SK-N-SH treated with all-trans-retinoic acid at 6 μM for 48 hours (cell line): ENCODE data around the gene PROZ.

ENCODE experiments used
- ATAC-seq: fragments of 200-7000 bp; cut with Tn5 transposase; 3 replicates; pipeline ENCODE4 v1.9.1; 2020; ENCODE audit warnings: mild to moderate bottlenecking, moderate library complexity
- ARNTL ChIP-seq: fragments of 450-650 bp; formaldehyde crosslinking; IDR thresholded peaks from 2 replicates; pipeline ENCODE4 v1.5.0; 2020; ENCODE audit warnings: low read depth, mild to moderate bottlenecking, moderate library complexity, borderline replicate concordance
- BACH2 ChIP-seq: fragments of 250-450 bp; sonication (Bioruptor Pico); IDR thresholded peaks from 2 replicates; pipeline ENCODE4 v1.9.0; 2021; ENCODE audit warnings: mild to moderate bottlenecking, borderline replicate concordance
- CSDC2 ChIP-seq: fragments of 250-450 bp; sonication (Bioruptor Pico); IDR thresholded peaks from 2 replicates; pipeline ENCODE4 v1.5.0; 2020; ENCODE audit warnings: mild to moderate bottlenecking, moderate library complexity
- ESRRG ChIP-seq: fragments of 250-450 bp; sonication (Bioruptor Pico); IDR thresholded peaks from 2 replicates; pipeline ENCODE4 v1.6.1; 2021; ENCODE audit warnings: mild to moderate bottlenecking
- GLIS3 ChIP-seq: fragments of 250-450 bp; sonication (Bioruptor Pico); IDR thresholded peaks from 2 replicates; pipeline ENCODE4 v1.5.0; 2020; ENCODE audit warnings: mild to moderate bottlenecking, moderate library complexity
- ISL1 ChIP-seq: fragments of 250-450 bp; sonication (Bioruptor Pico); IDR thresholded peaks from 2 replicates; pipeline ENCODE4 v2.1.2; 2022; ENCODE audit warnings: mild to moderate bottlenecking, moderate library complexity
- PPARA ChIP-seq: fragments of 250-450 bp; sonication (Bioruptor Pico); IDR thresholded peaks from 2 replicates; pipeline ENCODE4 v1.5.0; 2020; ENCODE audit warnings: mild to moderate bottlenecking, borderline replicate concordance
- RARB ChIP-seq: fragments of 250-450 bp; sonication (Bioruptor Pico); IDR thresholded peaks from 2 replicates; pipeline ENCODE4 v1.8.0; 2021; ENCODE audit warnings: mild to moderate bottlenecking, moderate library complexity
- SNAI2 ChIP-seq: fragments of 250-450 bp; sonication (Bioruptor Pico); IDR thresholded peaks from 2 replicates; pipeline ENCODE4 v1.5.0; 2020; ENCODE audit warnings: mild to moderate bottlenecking, moderate library complexity
- TCF4 ChIP-seq: fragments of 250-450 bp; sonication (Bioruptor Pico); IDR thresholded peaks from 2 replicates; pipeline ENCODE4 v1.8.0; 2021; ENCODE audit warnings: mild to moderate bottlenecking, moderate library complexity, borderline replicate concordance
- TOX ChIP-seq: fragments of 250-450 bp; sonication (Bioruptor Pico); IDR thresholded peaks from 2 replicates; pipeline ENCODE4 v1.8.0; 2021; ENCODE audit warnings: mild to moderate bottlenecking, moderate library complexity, borderline replicate concordance
- ZC3H10 ChIP-seq: fragments of 250-450 bp; sonication (Bioruptor Pico); IDR thresholded peaks from 2 replicates; pipeline ENCODE4 v1.5.1; 2021; ENCODE audit warnings: mild to moderate bottlenecking, moderate library complexity
- ZFP3 ChIP-seq: fragments of 250-450 bp; sonication (Bioruptor Pico); IDR thresholded peaks from 2 replicates; pipeline ENCODE4 v1.5.0; 2020; ENCODE audit warnings: mild to moderate bottlenecking, moderate library complexity
- ZFP30 ChIP-seq: fragments of 450-650 bp; formaldehyde crosslinking; IDR thresholded peaks from 2 replicates; pipeline ENCODE4 v1.5.0; 2022; ENCODE audit warnings: mild to moderate bottlenecking, moderate library complexity
- ZNF565 ChIP-seq: fragments of 450-650 bp; formaldehyde crosslinking; conservative IDR thresholded peaks from 2 replicates; pipeline ENCODE4 v1.5.0; 2020; ENCODE audit warnings: low read depth, mild to moderate bottlenecking, moderate library complexity
- ZNF70 ChIP-seq: fragments of 450-650 bp; formaldehyde crosslinking; IDR thresholded peaks from 2 replicates; pipeline ENCODE4 v1.5.0; 2020; ENCODE audit warnings: mild to moderate bottlenecking, moderate library complexity
- TF ChIP-seq, protein P1 (sequence below): fragments of 250-450 bp; sonication (Bioruptor Pico); IDR thresholded peaks from 2 replicates; pipeline ENCODE4 v1.8.0; 2021; ENCODE audit warnings: low read depth, mild to moderate bottlenecking, moderate library complexity, borderline replicate concordance
- TF ChIP-seq, protein P2 (sequence below): fragments of 250-450 bp; sonication (Bioruptor Pico); IDR thresholded peaks from 2 replicates; pipeline ENCODE4 v1.8.0; 2020; ENCODE audit warnings: mild to moderate bottlenecking, moderate library complexity, borderline replicate concordance
- TF ChIP-seq, protein P3 (sequence below): fragments of 250-450 bp; sonication (Bioruptor Pico); IDR thresholded peaks from 2 replicates; pipeline ENCODE4 v1.5.0; 2020; ENCODE audit warnings: mild to moderate bottlenecking, moderate library complexity
- TF ChIP-seq, protein P4 (sequence below): fragments of 250-450 bp; sonication (Bioruptor Pico); IDR thresholded peaks from 2 replicates; pipeline ENCODE4 v1.5.1; 2021; ENCODE audit warnings: mild to moderate bottlenecking, moderate library complexity
- TF ChIP-seq, protein P5 (sequence below): fragments of 250-450 bp; sonication (Bioruptor Pico); IDR thresholded peaks from 2 replicates; pipeline ENCODE4 v1.5.1; 2020; ENCODE audit warnings: low read depth, mild to moderate bottlenecking, moderate library complexity

The PROZ gene

GRCh38 chr13:113147206-113147605 is 11.2 kb upstream of the PROZ start:
- TF ChIP-seq ZFP30 (CRISPR knock-in tag): no peak
- TF ChIP-seq, protein P1, sequence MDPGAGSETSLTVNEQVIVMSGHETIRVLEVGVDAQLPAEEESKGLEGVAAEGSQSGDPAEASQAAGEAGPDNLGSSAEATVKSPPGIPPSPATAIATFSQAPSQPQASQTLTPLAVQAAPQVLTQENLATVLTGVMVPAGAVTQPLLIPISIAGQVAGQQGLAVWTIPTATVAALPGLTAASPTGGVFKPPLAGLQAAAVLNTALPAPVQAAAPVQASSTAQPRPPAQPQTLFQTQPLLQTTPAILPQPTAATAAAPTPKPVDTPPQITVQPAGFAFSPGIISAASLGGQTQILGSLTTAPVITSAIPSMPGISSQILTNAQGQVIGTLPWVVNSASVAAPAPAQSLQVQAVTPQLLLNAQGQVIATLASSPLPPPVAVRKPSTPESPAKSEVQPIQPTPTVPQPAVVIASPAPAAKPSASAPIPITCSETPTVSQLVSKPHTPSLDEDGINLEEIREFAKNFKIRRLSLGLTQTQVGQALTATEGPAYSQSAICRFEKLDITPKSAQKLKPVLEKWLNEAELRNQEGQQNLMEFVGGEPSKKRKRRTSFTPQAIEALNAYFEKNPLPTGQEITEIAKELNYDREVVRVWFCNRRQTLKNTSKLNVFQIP: no peak
- TF ChIP-seq ISL1: no peak
- no peak for TF ChIP-seq CSDC2 (CRISPR knock-in tag)
- TF ChIP-seq ESRRG (CRISPR knock-in tag): no peak
- TF ChIP-seq PPARA (CRISPR knock-in tag): no peak
- TF ChIP-seq BACH2 (CRISPR knock-in tag): no peak
- TF ChIP-seq ZFP3 (CRISPR knock-in tag): no peak
- TF ChIP-seq, protein P2, sequence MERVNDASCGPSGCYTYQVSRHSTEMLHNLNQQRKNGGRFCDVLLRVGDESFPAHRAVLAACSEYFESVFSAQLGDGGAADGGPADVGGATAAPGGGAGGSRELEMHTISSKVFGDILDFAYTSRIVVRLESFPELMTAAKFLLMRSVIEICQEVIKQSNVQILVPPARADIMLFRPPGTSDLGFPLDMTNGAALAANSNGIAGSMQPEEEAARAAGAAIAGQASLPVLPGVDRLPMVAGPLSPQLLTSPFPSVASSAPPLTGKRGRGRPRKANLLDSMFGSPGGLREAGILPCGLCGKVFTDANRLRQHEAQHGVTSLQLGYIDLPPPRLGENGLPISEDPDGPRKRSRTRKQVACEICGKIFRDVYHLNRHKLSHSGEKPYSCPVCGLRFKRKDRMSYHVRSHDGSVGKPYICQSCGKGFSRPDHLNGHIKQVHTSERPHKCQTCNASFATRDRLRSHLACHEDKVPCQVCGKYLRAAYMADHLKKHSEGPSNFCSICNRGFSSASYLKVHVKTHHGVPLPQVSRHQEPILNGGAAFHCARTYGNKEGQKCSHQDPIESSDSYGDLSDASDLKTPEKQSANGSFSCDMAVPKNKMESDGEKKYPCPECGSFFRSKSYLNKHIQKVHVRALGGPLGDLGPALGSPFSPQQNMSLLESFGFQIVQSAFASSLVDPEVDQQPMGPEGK (CRISPR knock-in tag): no peak
- TF ChIP-seq, protein P3, sequence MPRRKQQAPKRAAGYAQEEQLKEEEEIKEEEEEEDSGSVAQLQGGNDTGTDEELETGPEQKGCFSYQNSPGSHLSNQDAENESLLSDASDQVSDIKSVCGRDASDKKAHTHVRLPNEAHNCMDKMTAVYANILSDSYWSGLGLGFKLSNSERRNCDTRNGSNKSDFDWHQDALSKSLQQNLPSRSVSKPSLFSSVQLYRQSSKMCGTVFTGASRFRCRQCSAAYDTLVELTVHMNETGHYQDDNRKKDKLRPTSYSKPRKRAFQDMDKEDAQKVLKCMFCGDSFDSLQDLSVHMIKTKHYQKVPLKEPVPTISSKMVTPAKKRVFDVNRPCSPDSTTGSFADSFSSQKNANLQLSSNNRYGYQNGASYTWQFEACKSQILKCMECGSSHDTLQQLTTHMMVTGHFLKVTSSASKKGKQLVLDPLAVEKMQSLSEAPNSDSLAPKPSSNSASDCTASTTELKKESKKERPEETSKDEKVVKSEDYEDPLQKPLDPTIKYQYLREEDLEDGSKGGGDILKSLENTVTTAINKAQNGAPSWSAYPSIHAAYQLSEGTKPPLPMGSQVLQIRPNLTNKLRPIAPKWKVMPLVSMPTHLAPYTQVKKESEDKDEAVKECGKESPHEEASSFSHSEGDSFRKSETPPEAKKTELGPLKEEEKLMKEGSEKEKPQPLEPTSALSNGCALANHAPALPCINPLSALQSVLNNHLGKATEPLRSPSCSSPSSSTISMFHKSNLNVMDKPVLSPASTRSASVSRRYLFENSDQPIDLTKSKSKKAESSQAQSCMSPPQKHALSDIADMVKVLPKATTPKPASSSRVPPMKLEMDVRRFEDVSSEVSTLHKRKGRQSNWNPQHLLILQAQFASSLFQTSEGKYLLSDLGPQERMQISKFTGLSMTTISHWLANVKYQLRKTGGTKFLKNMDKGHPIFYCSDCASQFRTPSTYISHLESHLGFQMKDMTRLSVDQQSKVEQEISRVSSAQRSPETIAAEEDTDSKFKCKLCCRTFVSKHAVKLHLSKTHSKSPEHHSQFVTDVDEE (CRISPR knock-in tag): no peak
- TF ChIP-seq, protein P4, sequence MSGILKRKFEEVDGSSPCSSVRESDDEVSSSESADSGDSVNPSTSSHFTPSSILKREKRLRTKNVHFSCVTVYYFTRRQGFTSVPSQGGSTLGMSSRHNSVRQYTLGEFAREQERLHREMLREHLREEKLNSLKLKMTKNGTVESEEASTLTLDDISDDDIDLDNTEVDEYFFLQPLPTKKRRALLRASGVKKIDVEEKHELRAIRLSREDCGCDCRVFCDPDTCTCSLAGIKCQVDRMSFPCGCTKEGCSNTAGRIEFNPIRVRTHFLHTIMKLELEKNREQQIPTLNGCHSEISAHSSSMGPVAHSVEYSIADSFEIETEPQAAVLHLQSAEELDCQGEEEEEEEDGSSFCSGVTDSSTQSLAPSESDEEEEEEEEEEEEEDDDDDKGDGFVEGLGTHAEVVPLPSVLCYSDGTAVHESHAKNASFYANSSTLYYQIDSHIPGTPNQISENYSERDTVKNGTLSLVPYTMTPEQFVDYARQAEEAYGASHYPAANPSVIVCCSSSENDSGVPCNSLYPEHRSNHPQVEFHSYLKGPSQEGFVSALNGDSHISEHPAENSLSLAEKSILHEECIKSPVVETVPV: no peak
- no peak for TF ChIP-seq RARB (CRISPR knock-in tag)
- no peak for TF ChIP-seq TOX
- no peak for TF ChIP-seq ZNF70 (CRISPR knock-in tag)
- TF ChIP-seq, protein P5, sequence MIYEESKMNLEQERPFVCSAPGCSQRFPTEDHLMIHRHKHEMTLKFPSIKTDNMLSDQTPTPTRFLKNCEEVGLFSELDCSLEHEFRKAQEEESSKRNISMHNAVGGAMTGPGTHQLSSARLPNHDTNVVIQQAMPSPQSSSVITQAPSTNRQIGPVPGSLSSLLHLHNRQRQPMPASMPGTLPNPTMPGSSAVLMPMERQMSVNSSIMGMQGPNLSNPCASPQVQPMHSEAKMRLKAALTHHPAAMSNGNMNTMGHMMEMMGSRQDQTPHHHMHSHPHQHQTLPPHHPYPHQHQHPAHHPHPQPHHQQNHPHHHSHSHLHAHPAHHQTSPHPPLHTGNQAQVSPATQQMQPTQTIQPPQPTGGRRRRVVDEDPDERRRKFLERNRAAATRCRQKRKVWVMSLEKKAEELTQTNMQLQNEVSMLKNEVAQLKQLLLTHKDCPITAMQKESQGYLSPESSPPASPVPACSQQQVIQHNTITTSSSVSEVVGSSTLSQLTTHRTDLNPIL (CRISPR knock-in tag): no peak
- no peak for TF ChIP-seq ARNTL
- TF ChIP-seq ZNF565 (CRISPR knock-in tag): no peak
- TF ChIP-seq GLIS3 (CRISPR knock-in tag): no peak
- ATAC-seq: no peak

DNA sequence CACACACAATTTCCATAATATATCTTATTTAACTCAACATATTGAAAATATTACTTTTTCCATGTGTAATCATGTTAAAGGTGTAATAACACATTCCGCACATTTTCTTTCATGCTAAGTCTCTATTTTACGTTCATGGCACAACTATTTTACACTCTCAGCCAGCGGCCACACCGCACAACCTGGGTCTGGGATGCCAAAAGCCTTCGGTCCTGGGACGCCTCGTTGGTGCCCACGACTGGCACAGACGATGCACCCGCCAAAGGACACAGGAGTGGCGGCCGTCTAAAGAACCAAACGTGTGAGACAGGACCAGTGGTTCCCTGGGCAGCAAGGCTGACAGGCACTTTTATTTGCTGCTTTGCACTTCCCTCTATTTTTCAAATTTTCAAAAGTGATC is 10.0 kb upstream of the PROZ start:
- no peak for TF ChIP-seq ZNF565 (CRISPR knock-in tag)
- no peak for TF ChIP-seq CSDC2 (CRISPR knock-in tag)
- no peak for TF ChIP-seq ZFP3 (CRISPR knock-in tag)
- no peak for ATAC-seq

- ATAC-seq: no peak
- TF ChIP-seq, protein P4: no peak
- TF ChIP-seq, protein P1: no peak
- TF ChIP-seq ISL1 (no peak), TCF4 (CRISPR knock-in tag) (no peak), BACH2 (CRISPR knock-in tag) (no peak), ZC3H10 (CRISPR knock-in tag) (no peak), ARNTL (no peak), SNAI2 (CRISPR knock-in tag) (no peak)
- TF ChIP-seq, protein P5 (CRISPR knock-in tag): no peak
- TF ChIP-seq, all 23 proteins: peak for 0
Measured at GRCh38 chr13:113148940-113149503, 9.4 kb upstream of the PROZ start.
